OCI-LY1 (cell line): ENCODE measurements around the gene ACY1.

Experiments used
- EZH2 ChIP-seq: fragments of 200-600 bp; sonication (generic), shearing (Covaris generic); IDR thresholded peaks from 2 replicates; pipeline ENCODE4 v1.8.0; 2017; ENCODE audit warnings: borderline replicate concordance, mixed run types, mild to moderate bottlenecking, antibody characterized with exemption, low read length, moderate library complexity, mixed read lengths
- TF ChIP-seq, protein P1 (sequence below): fragments of 200-600 bp; sonication (generic), shearing (Covaris generic); IDR thresholded peaks from 2 replicates; pipeline ENCODE4 v1.5.1; 2017; ENCODE audit warnings: mild to moderate bottlenecking, antibody characterized with exemption, low read length, moderate library complexity, mixed read lengths

DNA sequence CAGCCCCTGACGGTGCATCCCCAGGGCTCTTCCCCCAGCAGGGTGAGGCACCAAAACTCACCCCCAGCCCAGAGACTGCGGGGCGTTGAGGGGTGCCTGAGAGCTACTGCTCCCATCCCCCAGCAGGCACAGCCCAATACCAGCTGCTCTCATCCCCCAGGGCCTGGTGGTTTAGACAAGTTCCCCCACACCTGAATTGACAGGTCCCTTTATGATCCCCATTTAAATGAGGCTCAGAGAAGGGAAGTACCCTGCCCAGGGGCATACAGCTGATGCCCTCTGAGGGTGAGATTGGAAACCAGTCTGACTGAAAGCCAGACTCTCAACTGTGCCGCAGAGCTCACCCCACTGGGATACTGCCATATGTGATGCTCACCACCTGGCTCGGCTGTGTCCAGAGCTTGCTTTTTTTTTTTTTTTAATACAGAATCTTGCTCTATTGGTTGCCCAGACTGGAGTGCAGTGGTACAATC lies 52.9 kb downstream of the ACY1 start:
- TF ChIP-seq, protein P1, sequence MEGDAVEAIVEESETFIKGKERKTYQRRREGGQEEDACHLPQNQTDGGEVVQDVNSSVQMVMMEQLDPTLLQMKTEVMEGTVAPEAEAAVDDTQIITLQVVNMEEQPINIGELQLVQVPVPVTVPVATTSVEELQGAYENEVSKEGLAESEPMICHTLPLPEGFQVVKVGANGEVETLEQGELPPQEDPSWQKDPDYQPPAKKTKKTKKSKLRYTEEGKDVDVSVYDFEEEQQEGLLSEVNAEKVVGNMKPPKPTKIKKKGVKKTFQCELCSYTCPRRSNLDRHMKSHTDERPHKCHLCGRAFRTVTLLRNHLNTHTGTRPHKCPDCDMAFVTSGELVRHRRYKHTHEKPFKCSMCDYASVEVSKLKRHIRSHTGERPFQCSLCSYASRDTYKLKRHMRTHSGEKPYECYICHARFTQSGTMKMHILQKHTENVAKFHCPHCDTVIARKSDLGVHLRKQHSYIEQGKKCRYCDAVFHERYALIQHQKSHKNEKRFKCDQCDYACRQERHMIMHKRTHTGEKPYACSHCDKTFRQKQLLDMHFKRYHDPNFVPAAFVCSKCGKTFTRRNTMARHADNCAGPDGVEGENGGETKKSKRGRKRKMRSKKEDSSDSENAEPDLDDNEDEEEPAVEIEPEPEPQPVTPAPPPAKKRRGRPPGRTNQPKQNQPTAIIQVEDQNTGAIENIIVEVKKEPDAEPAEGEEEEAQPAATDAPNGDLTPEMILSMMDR: no peak
- TF ChIP-seq EZH2: no peak
